Esophagus muscularis mucosa (tissue), 3 donors: ENCODE data around the gene FLYWCH2.

Source experiments
- CTCF ChIP-seq, 3 experiments: fragments of 200-600 bp in 2 of 3; fragments of 450-650 bp in 1 of 3; sonication (generic) in 2 of 3; IDR thresholded peaks; one replicate each; pipeline ENCODE4 v1.5.1; 2017 to 2019; ENCODE audit warnings: antibody characterized with exemption in 3 of 3, mild to moderate bottlenecking in 2 of 3, moderate library complexity in 1 of 3
- POLR2A ChIP-seq: fragments of 450-650 bp; IDR thresholded peaks from one replicate; pipeline ENCODE4 v1.6.1; 2017; ENCODE audit warnings: antibody characterized with exemption, moderate library complexity, mild to moderate bottlenecking, low read depth
- POLR2AphosphoS5 ChIP-seq, 2 donors: sonication (generic); formaldehyde crosslinking; IDR thresholded peaks; one replicate each; pipeline ENCODE4 v1.6.1; 2017; ENCODE audit warnings: antibody characterized with exemption in 2 of 2

GRCh38 chr16:2924901-2925755 lies 42.1 kb downstream of the FLYWCH2 start:
- no peak for TF ChIP-seq POLR2A
- TF ChIP-seq CTCF (IDR thresholded peaks at IDR 0.05), result no peak
- TF ChIP-seq POLR2AphosphoS5 (IDR thresholded peaks at IDR 0.05), result no peak
